ENCODE data around the gene ABCC8.

The ABCC8 gene

GRCh38 chr11:17392872-17393271 is 83.8 kb downstream of the ABCC8 start:
- Histone ChIP-seq H3K4me3 (ENCODE audit: insufficient read depth, low read depth, low read length, poor library complexity, severe bottlenecking) (no peak overlapping the region), H3K27ac (ENCODE audit: insufficient read depth, low read length, poor library complexity, severe bottlenecking) (no peak overlapping the region), H3K4me1 (ENCODE audit: control insufficient read depth, insufficient read depth, low read length, poor library complexity, severe bottlenecking) (peaks cover 3% of the 10 kb centered on the region), H3K36me3 (ENCODE audit: control insufficient read depth, insufficient read depth, low read length) (no peaks in the 10 kb centered on the region), H3K9me3 (ENCODE audit: control insufficient read depth, low read length) (no peaks in the 10 kb centered on the region), H3K27me3 (replicated peaks; ENCODE audit: control insufficient read depth, insufficient read depth, low read length, poor library complexity, severe bottlenecking) (no peaks in the 10 kb centered on the region)
- DNase-seq: no peak

DNA sequence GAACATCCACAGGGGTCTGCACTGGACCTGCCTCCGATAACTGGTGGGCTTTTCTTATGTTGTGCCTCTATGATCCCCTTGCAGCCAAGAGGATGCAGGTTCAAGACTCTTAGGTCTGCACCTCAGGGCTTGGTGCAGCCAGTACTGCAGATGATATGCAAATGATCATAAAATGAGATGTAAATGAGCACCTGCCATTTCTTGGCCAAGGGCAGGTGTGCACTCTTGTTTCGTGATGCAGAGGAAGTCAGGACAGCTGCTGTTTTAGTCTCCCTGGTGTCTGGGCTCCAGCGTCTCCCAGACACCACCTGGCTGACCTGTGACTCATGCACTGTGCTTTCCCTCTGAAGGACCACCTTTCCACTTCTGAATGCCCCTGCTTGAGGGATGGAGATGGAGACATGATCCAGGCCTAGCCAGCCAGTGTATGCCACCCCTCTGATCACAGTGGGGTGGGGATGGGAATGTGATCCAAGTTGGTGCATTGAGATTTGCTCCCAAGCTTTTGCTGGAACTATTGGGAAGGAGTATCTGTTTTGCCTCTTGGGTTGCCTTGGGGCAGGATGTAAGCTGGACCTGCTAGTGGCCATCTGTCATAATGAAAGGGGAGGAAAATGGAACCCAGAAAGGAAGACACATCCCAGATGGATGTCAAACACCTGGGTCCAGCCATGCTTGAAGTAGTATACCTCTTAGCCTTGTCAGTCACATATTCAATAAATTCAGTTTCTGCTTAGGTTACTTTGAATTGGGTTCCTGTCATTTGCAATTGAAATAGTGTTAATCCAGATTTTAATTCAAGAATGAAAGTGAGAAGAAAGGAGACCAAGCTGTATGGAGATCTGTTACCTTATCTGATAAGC is 84.9 kb downstream of the ABCC8 start:
- Histone ChIP-seq H3K27ac (ENCODE audit: insufficient read depth, low read length, poor library complexity, severe bottlenecking) (no peak overlapping the region), H3K27me3 (replicated peaks; ENCODE audit: control insufficient read depth, insufficient read depth, low read length, poor library complexity, severe bottlenecking) (no peaks in the 10 kb centered on the region), H3K36me3 (ENCODE audit: control insufficient read depth, insufficient read depth, low read length) (no peaks in the 10 kb centered on the region), H3K4me3 (ENCODE audit: insufficient read depth, low read depth, low read length, poor library complexity, severe bottlenecking) (no peak overlapping the region), H3K9me3 (ENCODE audit: control insufficient read depth, low read length) (no peaks in the 10 kb centered on the region), H3K4me1 (ENCODE audit: control insufficient read depth, insufficient read depth, low read length, poor library complexity, severe bottlenecking) (peaks cover 3% of the 10 kb centered on the region)
- no peak for DNase-seq

- no peak for DNase-seq
- peaks cover 3% of the 10 kb centered on the region for H3K4me1 ChIP-seq (ENCODE audit: control insufficient read depth, insufficient read depth, low read length, poor library complexity, severe bottlenecking)
- H3K9me3 ChIP-seq (ENCODE audit: control insufficient read depth, low read length): no peaks in the 10 kb centered on the region
- no peaks in the 10 kb centered on the region for H3K27me3 ChIP-seq (replicated peaks; ENCODE audit: control insufficient read depth, insufficient read depth, low read length, poor library complexity, severe bottlenecking)
- H3K36me3 ChIP-seq (ENCODE audit: control insufficient read depth, insufficient read depth, low read length): no peaks in the 10 kb centered on the region
- peak overlapping the region; percentile 69 for H3K4me3 ChIP-seq (ENCODE audit: insufficient read depth, low read depth, low read length, poor library complexity, severe bottlenecking)
- no peak overlapping the region for H3K27ac ChIP-seq (ENCODE audit: insufficient read depth, low read length, poor library complexity, severe bottlenecking)
Observed at GRCh38 chr11:17389957-17390649, 86.5 kb downstream of the ABCC8 start.

DNA sequence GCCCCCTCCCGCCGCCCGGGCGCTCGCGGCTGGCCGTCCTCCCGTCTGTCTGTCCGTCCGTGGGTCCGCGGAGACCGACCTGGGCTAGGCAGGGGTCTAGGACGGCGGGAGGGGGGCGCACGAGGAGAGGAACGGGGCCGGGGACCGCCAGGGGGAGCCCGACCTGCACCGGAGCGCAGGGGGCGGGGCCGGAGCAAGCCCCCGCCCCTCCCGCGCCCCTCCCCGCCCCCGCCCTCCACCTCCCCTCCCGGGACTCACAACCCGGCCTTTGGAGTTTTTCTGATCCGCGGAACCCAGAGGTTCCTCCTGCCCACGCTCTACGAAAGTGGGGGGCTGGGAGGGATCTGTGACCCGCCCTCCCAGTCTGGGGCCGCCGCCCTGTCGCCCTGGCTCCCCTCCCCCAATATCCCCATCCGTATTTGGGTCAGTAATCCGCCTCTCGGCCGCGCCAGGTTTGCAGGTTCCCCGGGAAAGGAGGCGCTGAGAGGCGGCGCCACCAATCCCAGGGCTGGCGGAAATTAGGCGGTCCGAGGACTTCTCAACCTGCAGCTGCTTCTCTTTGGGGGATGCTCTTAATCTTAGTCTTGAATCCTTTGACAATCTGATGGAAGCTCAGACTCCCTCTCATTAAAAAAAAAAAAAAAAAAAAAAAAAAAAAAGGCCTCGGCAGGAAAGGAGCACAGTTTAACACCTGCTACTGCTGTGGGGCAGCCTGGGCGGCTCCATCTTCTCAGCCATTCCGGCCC is 87.3 kb downstream of the ABCC8 start:
- peaks cover 3% of the 10 kb centered on the region for H3K4me1 ChIP-seq (ENCODE audit: control insufficient read depth, insufficient read depth, low read length, poor library complexity, severe bottlenecking)
- H3K36me3 ChIP-seq (ENCODE audit: control insufficient read depth, insufficient read depth, low read length): no peaks in the 10 kb centered on the region
- peak overlapping the region; percentile 69 for H3K4me3 ChIP-seq (ENCODE audit: insufficient read depth, low read depth, low read length, poor library complexity, severe bottlenecking)
- DNase-seq: peak; percentile 60 to 70 (median 64)
- no peak overlapping the region for H3K27ac ChIP-seq (ENCODE audit: insufficient read depth, low read length, poor library complexity, severe bottlenecking)
- H3K27me3 ChIP-seq (replicated peaks; ENCODE audit: control insufficient read depth, insufficient read depth, low read length, poor library complexity, severe bottlenecking): no peaks in the 10 kb centered on the region
- no peaks in the 10 kb centered on the region for H3K9me3 ChIP-seq (ENCODE audit: control insufficient read depth, low read length)

DNA sequence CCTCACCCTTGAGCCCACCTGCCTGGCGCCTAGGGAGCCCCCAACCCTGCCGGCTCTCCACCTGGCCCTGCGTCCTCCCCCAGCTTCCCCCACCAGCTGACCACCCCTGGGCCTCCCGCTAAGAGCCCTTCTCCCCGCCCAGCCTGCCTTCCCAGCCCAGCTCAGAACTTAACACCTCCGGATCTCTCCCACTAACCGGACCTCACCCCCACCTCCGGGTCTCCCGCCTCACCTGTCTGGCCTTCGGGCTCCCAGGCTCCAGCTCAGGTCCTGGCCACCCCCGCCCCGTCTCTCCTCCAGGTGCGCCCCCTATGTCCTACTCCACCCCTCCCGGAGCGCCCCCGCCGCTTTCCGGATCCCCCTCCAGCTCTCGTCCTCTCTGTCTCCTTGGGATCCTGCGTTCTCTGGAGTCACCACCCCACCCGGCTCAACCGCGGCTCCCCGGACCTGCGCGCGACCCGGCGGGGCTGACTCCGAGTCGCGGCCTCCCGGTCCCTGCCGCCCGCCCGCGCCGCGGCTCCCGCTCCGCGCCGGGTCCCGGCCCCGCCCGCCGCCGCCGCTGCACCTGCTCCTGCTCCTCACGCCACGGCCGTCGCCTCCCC is 87.9 kb downstream of the ABCC8 start, which contains the start of gene KCNJ11:
Gene KCNJ11, minus strand, starts transcription at position 51 of the 602 bp plus-strand sequence. CDS start 568 bp downstream, outside the sequence.
- Histone ChIP-seq H3K9me3 (ENCODE audit: control insufficient read depth, low read length) (no peaks in the 10 kb centered on the region), H3K4me1 (ENCODE audit: control insufficient read depth, insufficient read depth, low read length, poor library complexity, severe bottlenecking) (peaks cover 3% of the 10 kb centered on the region), H3K27me3 (replicated peaks; ENCODE audit: control insufficient read depth, insufficient read depth, low read length, poor library complexity, severe bottlenecking) (no peaks in the 10 kb centered on the region), H3K4me3 (ENCODE audit: insufficient read depth, low read depth, low read length, poor library complexity, severe bottlenecking) (peak within 1 kb of the TSS; percentile 69), H3K36me3 (ENCODE audit: control insufficient read depth, insufficient read depth, low read length) (no peaks in the 10 kb centered on the region), H3K27ac (ENCODE audit: insufficient read depth, low read length, poor library complexity, severe bottlenecking) (no peak within 1 kb of the TSS)
- DNase-seq: no peak

- H3K27ac ChIP-seq (ENCODE audit: insufficient read depth, low read length, poor library complexity, severe bottlenecking): no peak overlapping the region
- H3K36me3 ChIP-seq (ENCODE audit: control insufficient read depth, insufficient read depth, low read length): no peaks in the 10 kb centered on the region
- DNase-seq: no peak
- H3K4me1 ChIP-seq (ENCODE audit: control insufficient read depth, insufficient read depth, low read length, poor library complexity, severe bottlenecking): peaks cover 3% of the 10 kb centered on the region
- H3K27me3 ChIP-seq (replicated peaks; ENCODE audit: control insufficient read depth, insufficient read depth, low read length, poor library complexity, severe bottlenecking): no peaks in the 10 kb centered on the region
- H3K4me3 ChIP-seq (ENCODE audit: insufficient read depth, low read depth, low read length, poor library complexity, severe bottlenecking): no peak overlapping the region
- H3K9me3 ChIP-seq (ENCODE audit: control insufficient read depth, low read length): no peaks in the 10 kb centered on the region
Observed at GRCh38 chr11:17387811-17388210, 88.8 kb downstream of the ABCC8 start.

DNA sequence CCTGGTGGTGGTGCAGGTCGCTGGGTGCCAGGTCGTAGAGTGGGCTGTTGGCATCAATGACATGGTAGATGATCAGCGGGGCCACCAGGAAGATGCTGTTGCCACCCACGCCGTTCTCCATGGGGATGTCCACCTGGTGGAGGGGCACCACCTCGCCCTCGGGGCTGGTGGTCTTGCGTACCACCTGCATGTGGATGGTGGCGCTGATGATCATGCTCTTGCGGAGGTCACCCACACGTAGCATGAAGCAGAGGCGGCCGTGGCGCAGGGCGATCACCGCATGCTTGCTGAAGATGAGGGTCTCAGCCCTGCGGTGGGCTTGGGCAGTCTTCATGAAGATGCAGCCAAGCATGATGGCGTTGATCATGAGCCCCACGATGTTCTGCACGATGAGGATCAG is 89.4 kb downstream of the ABCC8 start:
- no peaks in the 10 kb centered on the region for H3K9me3 ChIP-seq (ENCODE audit: control insufficient read depth, low read length)
- H3K4me3 ChIP-seq (ENCODE audit: insufficient read depth, low read depth, low read length, poor library complexity, severe bottlenecking): no peak overlapping the region
- no peak for DNase-seq
- no peaks in the 10 kb centered on the region for H3K36me3 ChIP-seq (ENCODE audit: control insufficient read depth, insufficient read depth, low read length)
- H3K27me3 ChIP-seq (replicated peaks; ENCODE audit: control insufficient read depth, insufficient read depth, low read length, poor library complexity, severe bottlenecking): no peaks in the 10 kb centered on the region
- H3K27ac ChIP-seq (ENCODE audit: insufficient read depth, low read length, poor library complexity, severe bottlenecking): no peak overlapping the region
- H3K4me1 ChIP-seq (ENCODE audit: control insufficient read depth, insufficient read depth, low read length, poor library complexity, severe bottlenecking): peaks cover 3% of the 10 kb centered on the region

GRCh38 chr11:17386331-17387084 is 90.1 kb downstream of the ABCC8 start:
- H3K27ac ChIP-seq (ENCODE audit: insufficient read depth, low read length, poor library complexity, severe bottlenecking): no peak overlapping the region
- no peaks in the 10 kb centered on the region for H3K9me3 ChIP-seq (ENCODE audit: control insufficient read depth, low read length)
- peaks cover 3% of the 10 kb centered on the region for H3K4me1 ChIP-seq (ENCODE audit: control insufficient read depth, insufficient read depth, low read length, poor library complexity, severe bottlenecking)
- no peaks in the 10 kb centered on the region for H3K36me3 ChIP-seq (ENCODE audit: control insufficient read depth, insufficient read depth, low read length)
- H3K4me3 ChIP-seq (ENCODE audit: insufficient read depth, low read depth, low read length, poor library complexity, severe bottlenecking): no peak overlapping the region
- H3K27me3 ChIP-seq (replicated peaks; ENCODE audit: control insufficient read depth, insufficient read depth, low read length, poor library complexity, severe bottlenecking): no peaks in the 10 kb centered on the region
- DNase-seq: no peak

- Histone ChIP-seq H3K9me3 (ENCODE audit: control insufficient read depth, low read length) (no peaks in the 10 kb centered on the region), H3K4me3 (ENCODE audit: insufficient read depth, low read depth, low read length, poor library complexity, severe bottlenecking) (no peak overlapping the region), H3K27me3 (replicated peaks; ENCODE audit: control insufficient read depth, insufficient read depth, low read length, poor library complexity, severe bottlenecking) (no peaks in the 10 kb centered on the region), H3K36me3 (ENCODE audit: control insufficient read depth, insufficient read depth, low read length) (no peaks in the 10 kb centered on the region), H3K27ac (ENCODE audit: insufficient read depth, low read length, poor library complexity, severe bottlenecking) (no peak overlapping the region), H3K4me1 (ENCODE audit: control insufficient read depth, insufficient read depth, low read length, poor library complexity, severe bottlenecking) (peaks cover 3% of the 10 kb centered on the region)
- no peak for DNase-seq
Observed at GRCh38 chr11:17385926-17386325, 90.7 kb downstream of the ABCC8 start.
